HG03097 (cell line): ENCODE data around the gene ZNF519.
A peak's percentile ranks its signal among the peaks of the same experiment; 100 is the strongest.
"Not testable (repeated sequence)": the region's sequence is repeated elsewhere in the genome, so short reads cannot be mapped to it uniquely, and the experiment has no call there.

Experiments used
- ATAC-seq: cut with Tn5 transposase; IDR thresholded peaks from one replicate; pipeline ENCODE4 v1.9.1; 2021; ENCODE audit not compliant: unreplicated experiment, low FRiP score

Gene ZNF519

DNA sequence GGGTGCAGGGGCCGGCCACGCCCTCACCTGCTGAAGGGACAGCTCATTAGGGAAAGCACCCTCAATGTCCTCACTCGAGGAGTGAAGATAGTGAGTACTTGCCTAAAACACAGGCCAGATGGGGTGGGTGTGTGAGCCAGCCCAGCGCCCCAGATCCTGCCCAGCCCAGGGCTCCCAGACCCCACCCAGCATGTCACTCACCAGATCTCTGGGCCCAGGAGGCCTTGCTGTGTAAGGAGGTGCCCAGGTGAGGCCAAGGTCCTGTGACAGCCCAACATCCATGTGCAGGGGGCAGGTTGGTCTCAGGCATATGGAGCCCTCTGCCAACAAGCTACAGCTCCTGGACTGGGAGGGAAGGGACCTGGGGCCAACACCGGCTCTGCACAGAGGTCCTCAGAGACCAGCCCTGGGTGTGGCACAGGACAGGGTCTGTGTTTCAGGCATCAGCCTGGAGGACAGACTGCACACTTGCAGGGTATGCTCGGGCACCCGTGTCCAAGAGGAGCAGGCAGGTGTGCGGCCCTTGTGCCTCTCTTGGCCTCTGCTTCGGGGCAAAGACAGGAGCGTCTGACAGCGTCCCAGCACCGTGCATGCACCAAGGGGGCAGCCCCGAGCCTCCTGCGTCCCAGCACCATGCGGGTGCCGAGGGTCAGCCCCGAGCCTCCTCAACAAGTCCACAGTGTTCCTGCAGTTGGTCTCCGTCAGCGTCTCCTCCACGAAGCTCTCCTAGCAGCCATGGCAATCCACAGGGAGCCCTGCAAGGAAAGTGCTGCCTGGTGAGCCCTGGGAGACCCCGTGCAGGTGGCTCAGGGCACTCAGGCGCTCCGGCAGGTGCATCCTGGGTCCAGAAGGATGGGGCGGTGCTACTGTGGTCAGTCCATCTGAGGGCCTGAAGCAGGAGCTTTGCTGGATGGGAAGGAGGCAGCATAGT, 16.0 kb upstream of the ZNF519 start:
- ATAC-seq: not testable (repeated sequence)

DNA sequence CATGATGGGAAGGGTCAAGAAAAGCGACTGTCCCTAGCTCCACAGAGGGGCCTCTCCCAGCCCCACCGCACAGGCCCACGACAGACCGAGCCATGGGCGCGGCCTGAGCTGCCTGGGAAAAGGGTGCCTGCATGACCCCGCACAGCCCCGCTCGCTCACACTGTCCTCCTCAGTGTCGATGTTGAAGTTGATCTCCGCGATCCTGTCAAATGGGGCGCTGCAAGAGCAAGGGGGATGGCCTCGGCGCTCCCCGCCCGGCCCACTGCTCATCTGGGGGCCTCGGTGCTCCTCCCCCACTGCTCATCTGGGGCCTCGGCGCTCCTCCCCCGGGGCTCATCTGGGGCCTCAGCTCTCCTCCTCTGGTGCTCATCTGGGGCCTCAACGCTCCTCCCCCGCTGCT, 14.5 kb upstream of the ZNF519 start:
- ATAC-seq: not testable (repeated sequence)

DNA sequence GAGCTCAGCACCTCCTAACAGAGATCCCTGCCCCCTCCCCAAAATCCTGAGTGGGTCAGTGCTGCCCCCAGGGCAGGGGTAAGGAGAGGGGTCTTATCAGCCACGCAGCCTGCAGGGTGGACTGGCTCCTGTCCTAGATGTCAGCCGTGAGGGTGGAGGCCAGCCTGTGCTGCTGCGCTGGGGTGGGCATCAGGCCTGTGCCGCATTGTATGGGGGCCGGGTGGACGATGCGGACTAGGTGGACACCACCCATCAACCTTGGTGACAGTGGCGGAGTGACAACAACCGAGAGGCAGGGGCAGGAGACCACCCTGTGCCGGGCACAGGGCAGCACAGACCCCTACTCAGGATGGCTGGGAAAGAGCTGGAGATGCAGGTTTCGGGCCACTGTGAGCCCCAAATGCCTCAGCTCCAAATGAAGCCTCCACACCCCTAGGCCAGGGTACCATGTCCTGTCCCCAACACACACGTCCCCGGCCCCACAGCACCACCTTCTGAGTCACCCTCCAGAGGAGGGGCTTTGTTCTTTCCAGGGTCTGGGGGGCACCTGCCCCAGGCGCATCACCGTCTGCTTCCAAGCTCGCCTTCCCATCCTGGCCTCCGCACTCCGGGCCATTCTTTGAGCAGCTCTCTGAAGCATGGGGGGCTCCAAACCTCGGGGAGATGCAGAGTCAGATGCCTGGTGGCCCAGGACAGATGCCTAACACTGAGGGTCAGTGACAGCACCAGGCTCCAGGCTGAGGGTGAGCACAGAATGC, 13.5 kb upstream of the ZNF519 start:
- ATAC-seq: not testable (repeated sequence)

DNA sequence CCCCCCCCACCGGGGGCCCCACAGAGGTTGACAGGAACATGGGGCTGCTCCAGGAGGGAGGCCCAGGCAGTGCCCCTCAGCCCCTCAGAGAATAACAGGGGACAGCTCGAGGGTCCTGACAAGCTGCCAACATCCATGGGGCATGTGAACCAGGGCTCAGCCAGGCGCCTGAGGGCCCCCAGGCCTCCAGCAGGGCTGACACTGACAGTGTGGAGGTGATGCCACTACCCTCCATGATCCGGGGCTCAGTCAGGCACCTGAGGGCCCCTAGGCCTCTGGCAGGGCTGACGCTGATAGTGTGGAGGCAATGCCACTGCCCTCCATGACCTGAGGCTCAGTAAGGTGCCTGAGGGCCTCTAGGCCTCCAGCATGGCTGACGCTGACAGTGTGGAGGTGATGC, 12.8 kb upstream of the ZNF519 start:
- ATAC-seq: not testable (repeated sequence)

DNA sequence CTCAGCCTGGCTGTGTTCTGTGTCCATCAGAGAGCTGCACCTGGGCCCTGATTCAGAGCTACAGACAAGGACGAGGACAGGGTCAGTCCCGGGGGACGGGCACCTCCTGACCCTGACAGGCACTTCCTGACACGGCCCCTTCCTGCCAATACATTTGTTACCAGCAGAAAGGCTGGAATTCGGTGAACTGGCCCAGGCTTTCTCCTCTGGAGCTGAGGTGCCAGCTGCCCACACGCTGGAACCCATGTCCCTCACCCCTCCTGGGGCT, 12.3 kb upstream of the ZNF519 start:
- ATAC-seq: no peak

DNA sequence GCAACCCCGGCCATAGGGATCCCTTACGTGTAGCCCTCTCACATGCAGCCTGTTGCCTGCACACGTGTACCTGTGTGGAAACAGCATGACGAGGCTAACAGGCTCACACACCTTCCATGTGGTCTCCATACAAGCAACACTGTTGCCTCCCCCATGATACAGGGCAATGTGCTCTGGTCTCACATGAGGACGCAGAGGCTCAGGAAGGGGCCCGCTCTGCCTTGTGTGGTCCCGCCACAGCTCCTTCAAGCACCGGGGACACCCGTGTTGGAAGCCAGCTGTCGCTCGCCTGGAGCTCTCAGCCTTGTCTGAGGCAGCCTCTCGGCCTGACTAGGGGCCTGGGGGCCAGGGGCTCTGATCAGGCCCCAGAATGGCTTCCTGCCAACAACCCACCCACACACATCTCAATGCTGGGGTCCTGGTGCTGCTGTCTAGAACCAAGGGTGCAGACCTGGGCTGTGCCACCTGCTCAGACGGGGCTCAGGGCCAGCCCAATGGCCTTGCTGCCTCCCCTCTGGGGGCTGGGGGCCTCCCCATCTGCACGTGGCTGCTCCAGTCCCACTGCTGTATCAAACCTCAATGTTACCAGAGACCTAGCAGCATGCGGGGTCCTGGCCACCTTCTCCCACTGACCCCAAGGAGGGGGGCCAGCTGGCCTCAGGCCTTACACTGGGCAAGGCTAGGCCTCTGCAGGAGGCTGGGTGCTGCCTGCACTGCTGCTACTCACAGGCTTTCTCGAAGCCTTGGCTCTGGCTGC, 11.8 kb upstream of the ZNF519 start:
- not testable (repeated sequence) for ATAC-seq

DNA sequence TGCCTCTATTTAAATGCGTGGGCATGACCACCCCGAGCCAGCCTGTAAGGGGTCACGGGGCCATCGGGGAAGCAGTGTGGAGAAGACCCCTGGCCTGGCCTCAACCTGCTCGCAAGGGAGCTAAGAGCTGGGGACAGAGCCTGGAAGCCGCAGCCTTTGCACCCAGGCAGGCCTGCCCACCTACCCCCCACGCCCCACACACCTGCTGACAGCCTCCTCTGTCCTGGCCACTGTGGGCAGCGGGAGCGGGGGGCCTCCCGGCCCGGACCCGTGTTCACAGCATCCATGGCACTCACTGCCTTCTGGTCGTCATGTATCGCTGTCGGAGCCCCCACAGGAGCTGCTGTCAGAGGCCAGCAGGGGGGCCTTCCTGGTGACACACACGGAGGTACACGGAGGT, 11.2 kb upstream of the ZNF519 start:
- not testable (repeated sequence) for ATAC-seq

DNA sequence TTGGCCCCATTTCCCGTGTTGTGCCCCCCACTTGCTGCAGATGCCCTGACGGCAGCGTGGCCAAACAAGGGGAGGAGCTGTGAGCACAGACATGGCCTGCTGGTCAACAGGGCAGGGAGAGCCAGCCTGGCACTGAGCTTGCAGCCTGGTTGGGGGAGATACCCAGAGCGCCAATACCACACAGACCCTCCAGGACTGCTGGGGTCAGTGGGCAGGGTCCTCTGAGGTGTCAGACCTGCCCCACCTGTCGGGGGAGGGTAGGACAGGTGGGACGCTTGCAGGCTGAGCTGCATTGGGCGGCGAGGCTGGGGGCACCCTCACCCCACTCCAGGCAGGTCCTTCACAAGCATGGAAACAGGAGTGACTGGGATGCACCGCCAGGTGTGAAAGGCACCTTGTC, 9.9 kb upstream of the ZNF519 start:
- not testable (repeated sequence) for ATAC-seq

DNA sequence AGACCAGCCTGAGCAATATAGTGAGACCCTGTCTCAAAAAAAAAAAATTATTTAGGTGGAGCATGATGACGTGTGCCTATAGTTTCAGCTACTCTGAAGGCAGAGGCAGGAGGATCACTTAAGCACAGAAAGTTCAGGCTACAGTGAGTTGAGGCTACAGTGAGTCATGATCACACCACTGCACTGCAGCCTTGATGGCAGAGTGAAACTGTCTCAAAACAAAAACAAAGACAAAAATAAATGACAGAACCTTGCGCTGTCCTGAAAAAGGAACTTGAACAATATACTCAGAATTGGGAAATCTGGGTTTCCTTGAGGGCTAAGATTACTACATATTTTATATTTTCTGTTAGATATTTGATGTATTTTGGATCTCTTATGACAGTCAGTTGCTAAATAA, 7.3 kb upstream of the ZNF519 start:
- ATAC-seq: not testable (repeated sequence)

DNA sequence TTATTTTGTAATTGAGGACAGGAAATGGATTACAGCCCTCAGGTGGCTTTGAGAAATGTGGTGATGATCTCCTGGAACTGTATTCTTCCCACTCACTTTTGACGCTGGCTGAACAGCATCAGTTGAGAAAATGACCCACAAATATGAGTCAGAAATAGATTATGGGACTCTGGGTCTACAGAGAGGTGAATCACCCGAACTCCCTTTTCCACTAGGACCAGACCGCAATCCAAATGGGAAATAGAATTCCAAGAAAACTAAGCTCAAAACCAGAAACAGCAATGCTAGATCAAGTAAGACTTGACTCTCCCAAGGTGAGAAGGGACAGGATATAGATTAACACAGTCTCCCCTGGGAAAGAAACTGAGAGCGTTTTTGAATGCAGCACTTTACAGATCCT, 5.7 kb upstream of the ZNF519 start:
- ATAC-seq: not testable (repeated sequence)

DNA sequence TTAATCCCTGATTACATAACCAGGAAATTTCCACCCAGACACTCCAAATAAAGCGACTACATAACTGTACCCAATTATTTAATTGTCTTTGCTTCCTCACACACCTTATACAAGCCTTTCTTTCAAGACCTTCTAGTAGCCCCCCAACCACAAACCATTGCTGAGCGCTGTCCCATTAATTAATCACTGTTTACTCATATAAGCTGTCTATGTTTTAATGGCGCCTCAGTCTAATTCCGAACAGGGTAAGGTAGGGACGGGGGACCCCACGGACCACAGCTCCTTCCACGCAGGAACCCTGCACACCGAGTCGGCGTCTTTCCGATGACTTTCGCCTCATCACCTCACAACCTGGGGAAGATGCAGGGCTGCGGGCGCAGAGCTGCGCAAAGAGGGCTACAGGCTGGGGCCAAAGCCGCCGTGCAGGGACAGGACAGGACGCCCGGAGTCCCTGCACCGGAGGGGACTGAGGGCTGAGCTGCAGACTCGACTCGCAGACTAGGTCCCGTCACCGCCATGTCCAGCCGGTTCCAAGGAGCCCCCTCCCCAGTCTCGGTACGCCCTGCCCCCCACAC, 452 bp downstream of the ZNF519 start:
- ATAC-seq: peak; percentile 8

DNA sequence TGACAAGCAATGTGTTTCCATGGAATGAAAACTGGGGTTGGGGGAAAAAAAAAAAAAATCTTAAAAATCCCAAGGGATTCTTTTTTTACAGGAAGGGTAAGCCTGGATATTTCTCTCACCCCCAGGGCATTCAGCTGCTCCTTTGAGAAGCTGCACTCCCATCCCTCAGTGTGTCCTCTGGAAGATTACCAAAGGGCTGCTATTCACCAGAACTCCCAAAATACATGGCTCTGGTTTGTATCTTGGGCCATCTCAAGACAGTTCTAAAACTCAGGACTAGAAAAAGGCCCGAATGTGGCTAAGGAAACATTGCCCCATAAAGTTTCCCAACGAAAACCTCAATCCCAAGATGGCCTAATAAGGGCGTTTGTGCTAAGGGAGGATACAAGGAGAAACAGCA, 1.4 kb downstream of the ZNF519 start:
- ATAC-seq: not testable (repeated sequence)

DNA sequence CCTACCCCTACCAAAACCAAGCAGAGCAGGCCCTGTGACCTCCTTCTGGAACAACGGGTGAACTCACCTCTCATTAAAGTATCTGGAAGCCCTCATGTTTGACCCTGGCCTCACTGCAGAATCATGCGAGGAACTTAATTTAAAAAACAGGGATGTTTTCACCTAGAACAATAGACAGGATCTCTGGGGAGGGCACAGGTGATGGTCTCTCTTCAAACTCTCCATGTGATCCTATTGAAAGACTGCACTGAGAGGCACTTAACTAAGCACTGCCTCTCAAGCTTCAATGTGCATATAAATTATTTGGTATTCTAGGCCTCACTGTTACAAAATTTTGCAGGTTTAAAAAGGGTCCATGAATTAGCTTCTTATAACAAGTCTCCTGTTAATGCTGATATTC, 7.5 kb downstream of the ZNF519 start:
- no peak for ATAC-seq

DNA sequence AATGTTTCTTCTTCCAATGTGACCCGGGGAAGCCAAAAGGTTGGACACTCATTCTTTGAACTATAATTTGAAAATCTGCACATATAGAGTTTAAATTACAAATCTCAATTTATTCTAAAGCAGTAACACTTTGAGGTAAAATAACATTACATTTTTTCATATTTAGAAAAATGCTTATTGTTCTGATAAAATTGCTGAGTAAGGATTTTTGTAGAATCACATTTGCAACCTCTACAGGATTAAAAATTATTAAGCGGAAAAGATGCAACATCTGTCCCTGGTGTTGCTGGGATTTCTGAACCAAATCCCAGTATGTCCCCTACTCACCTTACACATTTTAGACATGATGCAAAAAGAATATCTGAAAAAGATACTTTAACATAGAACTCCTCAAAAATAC, 10.1 kb downstream of the ZNF519 start:
- ATAC-seq: no peak

DNA sequence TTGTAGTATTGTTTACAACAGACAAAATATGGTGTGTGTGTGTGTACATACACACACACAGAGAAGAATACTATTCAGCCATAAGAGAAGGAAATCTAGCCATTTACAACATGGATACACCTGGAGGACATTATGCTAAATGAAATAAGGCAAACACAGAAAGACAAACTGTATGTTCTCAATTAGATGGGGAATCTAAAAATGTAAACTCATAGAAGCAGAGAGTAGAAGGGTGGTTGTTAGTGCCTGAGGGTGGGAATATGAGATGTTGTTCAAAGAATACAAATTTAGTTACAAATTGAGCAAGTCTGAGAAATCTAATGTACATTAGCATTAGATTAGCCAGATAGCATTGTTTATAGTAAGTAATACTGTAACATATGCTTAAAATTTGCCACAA, 11.3 kb downstream of the ZNF519 start:
- ATAC-seq: no peak

DNA sequence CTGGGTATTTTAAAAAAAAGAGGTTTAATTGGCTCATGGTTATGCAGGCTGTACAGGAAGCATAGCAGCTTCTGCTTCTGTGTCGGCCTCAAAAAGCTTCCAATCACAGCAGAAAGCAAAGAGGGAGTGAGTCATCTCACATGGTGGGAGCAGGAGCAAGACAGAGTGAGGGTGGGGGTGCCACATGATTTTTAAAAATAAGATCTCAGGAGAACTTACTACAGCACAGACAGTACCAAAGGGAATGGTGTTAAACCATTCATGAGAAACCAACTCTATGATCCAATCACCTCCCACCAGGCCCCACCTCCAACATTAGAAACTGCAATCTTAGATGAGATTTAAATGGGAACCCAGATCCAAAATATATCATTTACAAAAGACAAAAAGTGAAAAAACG, 14.6 kb downstream of the ZNF519 start:
- no peak for ATAC-seq

DNA sequence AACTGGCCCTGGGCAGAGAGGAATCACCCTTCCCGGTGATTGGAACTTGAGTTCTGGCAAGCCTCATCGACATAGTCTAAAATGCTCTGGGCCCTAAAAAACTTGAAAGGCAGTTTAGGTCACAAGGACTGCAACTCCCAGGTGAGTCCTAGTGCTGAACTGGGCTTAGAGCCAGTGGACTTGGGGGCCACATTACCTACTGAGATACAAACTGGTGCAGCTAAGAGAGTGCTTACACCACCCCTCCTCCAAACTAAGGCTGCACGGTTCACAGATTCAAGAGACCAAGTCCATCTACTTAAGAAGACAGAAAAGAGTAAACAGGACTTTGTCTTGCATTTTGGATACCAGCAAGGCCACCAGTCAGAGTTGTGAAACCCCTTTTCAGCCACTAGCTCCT, 25.3 kb downstream of the ZNF519 start:
- no peak for ATAC-seq

DNA sequence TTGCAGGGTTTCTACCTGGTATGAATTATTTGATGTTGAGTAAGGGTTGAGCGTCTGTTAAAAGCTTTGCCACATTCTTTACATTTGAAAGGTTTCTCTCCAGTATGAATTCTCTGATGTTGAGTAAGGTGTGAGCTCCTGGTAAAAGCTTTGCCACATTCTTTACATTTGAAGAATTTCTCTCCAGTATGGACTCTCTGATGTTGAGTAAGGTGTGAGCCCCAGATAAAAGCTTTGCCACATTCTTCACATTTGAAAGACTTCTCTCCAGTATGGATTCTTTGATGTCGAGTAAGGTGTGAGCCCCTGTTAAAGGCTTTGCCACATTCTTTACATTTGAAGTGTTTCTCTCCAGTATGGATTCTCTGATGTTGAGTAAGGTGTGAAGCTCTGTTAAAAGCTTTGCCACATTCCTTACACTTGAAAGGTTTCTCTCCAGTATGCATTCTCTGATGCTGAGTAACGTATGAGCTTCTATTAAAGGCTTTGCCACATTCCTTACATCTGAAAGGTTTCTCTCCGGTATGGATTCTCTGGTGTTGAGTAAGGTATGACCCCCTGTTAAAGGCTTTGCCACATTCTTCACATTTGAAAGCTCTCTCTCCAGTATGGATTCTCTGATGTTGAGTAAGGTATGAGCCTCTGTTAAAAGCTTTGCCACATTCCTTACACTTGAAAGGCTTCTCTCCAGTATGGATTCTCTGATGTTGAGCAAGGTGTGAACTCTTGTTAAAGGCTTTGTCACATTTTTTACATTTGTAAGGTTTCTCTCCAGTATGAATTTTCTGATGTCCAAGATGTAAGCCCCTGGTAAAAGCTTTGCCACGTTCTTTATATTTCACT, 27.1 kb downstream of the ZNF519 start:
- ATAC-seq: no peak

DNA sequence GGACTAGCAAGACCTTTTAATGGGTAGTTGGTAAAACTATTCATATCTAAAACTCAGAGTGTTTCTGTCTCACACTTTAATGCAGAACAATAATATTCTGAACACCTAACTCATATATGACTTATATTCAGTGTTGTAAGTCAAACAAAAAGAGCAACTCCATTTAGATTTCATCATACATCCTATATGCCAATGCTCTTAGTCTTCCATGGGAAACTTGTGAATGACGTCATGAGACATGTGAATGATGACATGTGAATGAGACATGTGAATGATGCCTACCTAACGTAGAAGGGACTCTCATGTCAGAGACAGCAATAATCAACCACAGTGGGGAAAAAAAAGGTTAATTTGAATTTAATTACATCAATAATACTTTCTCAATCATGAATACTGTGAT, 28.0 kb downstream of the ZNF519 start:
- ATAC-seq: no peak
